NCI-H1092 treated with DMSO at 0.1 percent for 48 hours (cell line): ENCODE measurements around the gene ST3GAL5.
A peak's percentile ranks its signal among the peaks of the same experiment; 100 is the strongest.

Source experiments
- DNase-seq: peaks from one replicate; lab custom pipeline; 2025; lab: John Stamatoyannopoulos, UW

ST3GAL5 gene

GRCh38 chr2:85806358-85807118 is 82.3 kb downstream of the ST3GAL5 start:
- DNase-seq = no peak

DNA sequence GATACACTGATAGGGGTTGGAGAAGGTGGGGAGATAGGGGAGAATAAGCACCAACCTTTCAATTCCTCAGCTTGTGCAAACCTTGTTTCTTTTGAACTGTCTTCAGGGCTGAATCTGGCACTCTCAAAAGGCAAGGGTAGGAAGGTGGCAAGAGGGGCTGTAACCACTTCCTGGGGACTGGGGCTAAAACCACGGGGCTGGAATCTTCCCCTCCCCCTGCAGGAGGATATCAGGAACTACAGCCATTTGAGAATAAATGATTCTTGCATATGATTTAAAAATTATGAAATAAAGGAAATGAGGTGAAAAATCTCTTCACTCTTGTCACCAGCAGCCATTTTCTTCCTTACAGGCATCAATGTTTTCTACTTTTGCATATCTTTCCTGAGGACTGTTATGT is 84.2 kb downstream of the ST3GAL5 start:
- DNase-seq = no peak

- no peak for DNase-seq
These were observed 84.9 kb downstream of the ST3GAL5 start for GRCh38 chr2:85803704-85804425.

- DNase-seq = no peak
These were observed 86.3 kb downstream of the ST3GAL5 start for GRCh38 chr2:85802354-85803103.

DNA sequence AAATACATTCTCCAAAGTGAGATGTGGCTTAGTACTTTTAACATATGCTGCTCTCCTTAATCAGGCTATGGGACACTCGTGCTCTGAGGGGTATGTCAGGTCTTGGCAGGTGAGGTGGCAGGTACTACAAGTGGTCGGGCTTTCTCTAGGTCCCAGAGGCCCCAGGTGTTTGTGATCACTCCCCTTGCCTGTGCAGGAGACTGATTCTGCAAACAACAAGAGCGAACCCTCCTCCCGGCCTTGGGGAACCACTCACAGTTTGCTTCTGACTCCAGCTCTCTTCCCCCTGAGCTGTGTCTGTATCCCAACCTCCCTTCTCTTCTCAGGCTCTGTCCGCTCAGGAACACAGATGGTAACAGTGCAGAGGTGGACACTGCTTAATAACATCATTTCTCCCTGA is 86.9 kb downstream of the ST3GAL5 start:
- DNase-seq = no peak

DNA sequence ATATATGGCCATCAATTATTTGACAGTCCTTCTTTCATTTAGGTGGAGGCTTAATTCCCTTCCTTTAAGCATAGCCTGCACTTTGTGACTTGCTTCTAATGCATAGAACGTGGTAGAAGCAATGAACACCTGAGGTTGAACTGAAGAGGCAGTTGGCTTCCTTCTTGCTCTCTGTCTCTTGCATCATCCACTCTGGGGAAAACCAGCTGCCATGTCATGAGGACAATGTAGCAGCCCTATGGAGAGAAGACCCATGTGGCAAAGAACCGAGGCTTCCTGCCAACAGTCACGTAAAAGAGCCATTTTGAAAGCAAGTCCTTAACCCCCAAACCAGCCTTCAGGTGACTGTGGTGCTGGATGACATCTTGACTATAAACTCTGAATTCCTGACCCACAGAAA is 88.2 kb downstream of the ST3GAL5 start:
- DNase-seq = no peak

- no peak for DNase-seq
These were observed 89.4 kb downstream of the ST3GAL5 start for GRCh38 chr2:85799215-85799956.

- no peak for DNase-seq
These were observed 90.9 kb downstream of the ST3GAL5 start for GRCh38 chr2:85797921-85798320.

- DNase-seq = no peak
These were observed 91.5 kb downstream of the ST3GAL5 start for GRCh38 chr2:85797263-85797660.

- peak; percentile 16 for DNase-seq
These were observed 92.2 kb downstream of the ST3GAL5 start for GRCh38 chr2:85796341-85797262.

GRCh38 chr2:85796046-85796340 is 92.8 kb downstream of the ST3GAL5 start:
- DNase-seq = no peak

DNA sequence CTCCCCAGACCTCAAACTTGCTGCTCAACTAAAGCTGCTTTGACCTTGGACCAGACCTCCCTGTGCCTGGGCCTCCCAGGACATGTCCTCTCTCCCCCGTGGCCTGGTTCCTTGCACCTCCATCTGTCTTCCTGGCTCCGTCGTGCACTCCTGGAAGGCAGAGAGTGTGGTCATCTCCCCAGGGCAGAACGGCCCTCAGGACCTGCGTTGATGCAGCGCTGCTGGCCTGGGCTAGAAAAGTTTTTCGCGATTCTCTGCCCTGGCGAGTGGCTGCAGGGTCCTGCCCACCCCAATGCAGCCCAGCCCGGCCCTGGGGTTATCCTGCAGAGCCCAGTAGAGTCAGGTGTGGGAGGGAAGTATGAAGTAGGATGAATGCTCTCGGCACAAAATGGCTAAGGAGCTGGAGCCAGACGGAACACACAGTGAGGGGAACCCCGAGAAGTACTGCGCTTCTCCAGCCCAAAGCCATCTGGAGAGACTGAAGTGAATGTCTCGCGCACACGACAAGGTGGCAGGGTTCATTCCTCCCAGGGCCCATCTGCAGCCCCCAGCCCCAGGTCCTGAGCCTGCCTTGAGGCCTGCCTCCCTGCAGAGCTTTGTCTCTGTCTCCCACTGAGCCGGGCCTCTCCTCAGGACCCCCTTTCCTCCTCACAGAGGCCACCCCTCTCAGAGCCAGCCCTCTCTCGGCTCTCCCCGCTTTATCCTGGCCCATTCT is 93.3 kb downstream of the ST3GAL5 start:
- DNase-seq = no peak

DNA sequence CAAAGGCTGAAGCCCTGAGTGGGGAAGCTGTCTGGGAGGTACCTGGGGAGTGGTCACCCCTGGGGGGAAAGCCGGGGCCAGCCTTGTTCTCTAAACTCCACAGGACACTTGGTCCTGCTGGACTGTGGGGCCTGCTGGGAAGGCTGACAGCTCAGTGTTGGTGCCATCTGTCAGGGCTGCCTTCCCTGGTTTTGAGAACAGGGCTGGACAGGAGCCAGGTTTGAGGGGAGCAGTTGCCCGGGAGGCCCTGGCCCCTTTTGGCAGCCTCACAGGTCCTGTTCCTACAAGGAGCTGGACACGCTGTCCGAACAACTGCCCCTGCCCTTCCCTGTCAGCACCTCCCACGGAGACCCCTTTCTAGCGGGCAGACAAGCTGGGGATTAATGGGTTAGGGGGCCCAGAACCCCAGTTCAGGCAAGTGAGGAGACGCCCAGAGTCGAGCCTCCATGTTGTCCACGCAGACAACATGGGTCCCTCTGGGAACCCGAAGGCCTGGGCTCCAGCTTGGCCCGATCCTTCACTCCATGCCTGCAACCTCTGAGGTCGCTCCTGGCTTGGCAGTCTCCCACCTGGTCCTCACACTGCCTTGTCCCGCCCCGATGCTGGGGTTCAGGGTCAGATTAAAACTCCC is 94.2 kb downstream of the ST3GAL5 start:
- peak; percentile 12 for DNase-seq

DNA sequence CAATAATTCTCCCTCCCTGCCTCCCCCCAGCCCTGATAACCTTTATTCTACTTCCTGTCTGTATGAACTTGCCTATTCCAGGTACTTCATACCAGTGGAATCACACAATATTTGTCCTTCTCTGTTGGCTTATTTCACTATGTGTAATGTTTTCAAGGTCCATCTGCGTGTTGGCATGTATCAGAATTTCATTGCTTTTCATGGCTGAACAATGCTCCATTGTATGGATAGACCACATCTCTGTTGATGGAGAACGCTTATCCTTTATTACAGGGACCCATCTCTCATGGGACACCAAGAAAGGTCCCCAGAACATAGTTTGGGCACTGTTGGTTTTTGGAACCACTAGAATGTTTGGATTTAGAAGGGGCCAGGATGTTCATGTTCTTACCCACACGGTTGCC is 94.8 kb downstream of the ST3GAL5 start:
- DNase-seq = no peak

DNA sequence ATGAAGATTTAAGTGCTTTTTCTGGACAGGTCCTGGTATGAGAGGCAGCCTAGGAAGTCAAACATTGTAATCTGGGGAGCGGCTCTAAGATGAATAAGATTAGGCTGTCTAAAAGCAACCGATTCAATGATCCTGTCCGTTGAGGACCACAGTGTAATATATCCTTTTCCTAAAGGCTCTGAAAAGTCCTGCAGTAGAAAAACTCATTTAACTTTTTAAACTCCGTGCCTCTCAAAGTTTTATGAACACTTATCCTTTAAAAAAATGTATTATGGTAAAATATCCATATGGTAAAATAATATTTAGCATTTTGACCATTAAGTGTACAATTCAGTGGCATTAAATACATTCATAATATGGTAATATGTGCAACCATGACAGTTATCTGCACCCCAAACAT is 95.2 kb downstream of the ST3GAL5 start:
- DNase-seq = no peak

DNA sequence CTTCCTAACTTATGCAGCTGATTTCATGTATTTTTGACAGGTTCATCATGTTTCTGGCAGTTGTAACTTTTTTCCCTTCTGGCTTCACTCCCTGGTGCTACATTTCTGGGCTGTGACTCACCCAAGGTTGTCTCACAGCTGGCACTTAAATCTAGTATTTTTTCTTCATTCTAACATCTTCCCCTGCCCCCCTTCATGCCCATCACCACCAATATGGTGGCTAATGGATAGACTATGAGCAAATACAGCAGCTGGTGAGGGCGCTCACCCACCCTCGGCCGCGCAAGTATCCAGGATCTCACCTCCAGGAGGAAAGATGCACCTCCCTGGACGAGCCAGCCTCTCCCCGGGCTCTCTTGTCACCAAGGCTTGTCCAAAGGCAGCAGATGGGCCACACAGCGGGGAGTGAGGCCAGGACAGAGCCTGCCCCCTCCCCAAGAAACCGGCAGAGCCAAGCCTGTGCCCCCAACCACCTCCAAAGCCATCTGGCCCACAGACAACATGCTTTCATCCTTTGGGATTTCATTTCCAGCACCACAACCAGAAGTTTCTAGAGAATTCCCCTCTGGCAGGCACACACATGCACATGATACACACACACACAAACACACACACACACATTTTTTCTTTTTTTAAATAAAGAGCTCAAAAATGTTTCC is 95.9 kb downstream of the ST3GAL5 start:
- DNase-seq = no peak

DNA sequence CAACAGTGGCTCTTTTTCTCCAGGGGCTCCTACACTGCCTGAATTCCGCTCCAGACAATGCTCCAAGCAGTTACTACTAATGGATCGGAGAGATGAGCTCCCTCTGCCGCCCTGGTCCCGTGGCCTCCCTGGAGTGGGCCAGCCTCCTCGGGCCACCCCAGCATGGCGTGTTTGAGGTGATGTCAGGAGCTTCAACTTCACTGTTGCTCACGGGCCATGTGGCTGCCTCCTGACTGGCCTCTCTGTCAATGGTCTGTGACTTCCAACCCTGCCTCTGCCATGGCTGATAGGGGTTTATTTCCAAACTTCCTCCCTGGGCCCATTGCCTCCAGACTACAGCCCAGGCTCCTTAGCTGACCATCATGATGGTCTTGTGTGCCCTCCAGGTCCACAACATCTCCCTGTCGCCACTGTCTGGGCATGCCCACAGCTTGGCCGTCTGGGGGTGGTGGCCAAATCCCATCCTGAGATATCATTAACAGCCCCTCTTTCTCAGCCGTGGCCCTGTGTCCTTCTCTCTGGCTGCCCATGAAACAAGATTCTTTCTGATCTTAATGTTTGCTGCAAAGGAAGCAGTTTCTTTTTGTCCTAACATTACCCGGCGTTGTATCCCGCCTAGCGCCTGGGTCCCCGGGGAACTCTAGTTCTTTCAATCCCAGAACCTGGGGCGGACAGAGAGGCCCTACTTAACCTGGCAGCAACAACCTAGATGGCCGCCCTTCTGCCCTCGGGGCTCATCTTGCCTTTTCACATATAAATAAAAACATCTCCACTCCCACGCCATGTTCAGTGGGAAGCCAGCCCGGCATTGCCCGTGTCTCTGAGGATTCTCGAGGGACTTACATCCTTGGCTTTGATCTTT is 96.9 kb downstream of the ST3GAL5 start:
- no peak for DNase-seq

- DNase-seq = no peak
These were observed 98.1 kb downstream of the ST3GAL5 start for GRCh38 chr2:85790499-85791188.
